Smooth muscle cell (in vitro differentiated cells): ENCODE measurements around the gene MYO5B. TPM values are rescaled to one million over a fixed set of nuclear protein-coding genes. Genes with fewer than 3 reads are reported as not detected.

ENCODE experiments used
- DNase-seq: peaks from one replicate; lab custom pipeline; 2025; ENCODE audit not compliant: unreplicated experiment; lab: John Stamatoyannopoulos, UW
- H2AFZ ChIP-seq: fragments of 200-600 bp; sonication (generic); 2 replicates; pipeline ENCODE4 v1.6.0; 2016; ENCODE audit warnings: antibody characterized with exemption, low read depth, mild to moderate bottlenecking
- H3F3A ChIP-seq: fragments of 200-600 bp; sonication (generic); 2 replicates; pipeline ENCODE4 v1.6.0; 2017; ENCODE audit warnings: antibody characterized with exemption, low read depth
- H3K27ac ChIP-seq: fragments of 200-600 bp; sonication (generic); 2 replicates; pipeline ENCODE4 v1.5.1; 2016; ENCODE audit warnings: low read depth, mild to moderate bottlenecking
- H3K27me3 ChIP-seq: fragments of 200-600 bp; sonication (generic); 2 replicates; pipeline ENCODE4 v1.6.1; 2016; ENCODE audit warnings: low read depth, mild to moderate bottlenecking
- H3K36me3 ChIP-seq: fragments of 200-600 bp; sonication (generic); 2 replicates; pipeline ENCODE4 v1.5.1; 2016; ENCODE audit warnings: low read depth
- H3K4me1 ChIP-seq: fragments of 200-600 bp; sonication (generic); 2 replicates; pipeline ENCODE4 v1.5.1; 2016; ENCODE audit warnings: low read depth
- H3K4me2 ChIP-seq: fragments of 200-600 bp; sonication (generic); 2 replicates; pipeline ENCODE4 v1.6.0; 2016; ENCODE audit warnings: mild to moderate bottlenecking
- H3K4me3 ChIP-seq: fragments of 200-600 bp; sonication (generic); 2 replicates; pipeline ENCODE4 v1.5.1; 2016; ENCODE audit warnings: mild to moderate bottlenecking
- H3K79me2 ChIP-seq: fragments of 200-600 bp; sonication (generic); 2 replicates; pipeline ENCODE4 v1.6.0; 2016; ENCODE audit warnings: low read depth, mild to moderate bottlenecking
- H3K9ac ChIP-seq: fragments of 200-600 bp; sonication (generic); 2 replicates; pipeline ENCODE4 v1.6.0; 2016; ENCODE audit warnings: low read depth
- H3K9me3 ChIP-seq: fragments of 200-600 bp; sonication (generic); replicated peaks from 2 replicates; pipeline ENCODE4 v1.5.1; 2016; ENCODE audit warnings: low read depth
- H4K20me1 ChIP-seq: fragments of 200-600 bp; sonication (generic); 2 replicates; pipeline ENCODE4 v1.6.0; 2016; ENCODE audit warnings: low read depth
- CTCF ChIP-seq: fragments of 200-600 bp; sonication (generic); IDR thresholded peaks from 2 replicates; pipeline ENCODE4 v1.5.1; 2017; ENCODE audit warnings: borderline replicate concordance, mild to moderate bottlenecking, antibody characterized with exemption; ENCODE audit not compliant: insufficient read depth, poor library complexity, severe bottlenecking
- WGBS: methylation state at CpG from one replicate; pipeline ENCODE4 v1.1.7; 2016; ENCODE audit warnings: low lambda C conversion rate; 5-methylcytosine and 5-hydroxymethylcytosine counted together
- polyA plus RNA-seq: library from polyadenylated mRNA; unstranded; fragments of >200 nt; fragmentation: Nextera tagmentation; extraction: Ambion mirVana; gene quantifications from 2 replicates; pipeline ENCODE4 v1.2.1, GENCODE V29; 2016
- total RNA-seq: library from RNA; depleted of rRNA; stranded (reverse); fragments of >200 nt; gene quantifications from 2 replicates; pipeline ENCODE4 v1.2.3, GENCODE V29; 2014

Gene MYO5B
- total and polyA plus RNA-seq, 2 experiments from 2014 or later = 1.7 to 25.3 TPM

- DNase-seq = no peak
- H4K20me1 ChIP-seq = no peaks in the 10 kb centered on the region
- H3K27me3 ChIP-seq = no peaks in the 10 kb centered on the region
- no peaks in the 10 kb centered on the region for H3K79me2 ChIP-seq
- peaks cover 9% of the 10 kb centered on the region for H3K4me1 ChIP-seq
- 83% methylated on average over 7 of the region's 7 CpGs for WGBS
- H3K27ac ChIP-seq = no peak overlapping the region
- H3F3A ChIP-seq = no peaks in the 10 kb centered on the region
- no peak overlapping the region for H3K4me3 ChIP-seq
- no peak overlapping the region for H3K4me2 ChIP-seq
- no peak for TF ChIP-seq CTCF
- no peaks in the 10 kb centered on the region for H3K9me3 ChIP-seq
- no peak overlapping the region for H3K9ac ChIP-seq
- H3K36me3 ChIP-seq = no peaks in the 10 kb centered on the region
- H2AFZ ChIP-seq = no peak overlapping the region
Observed at GRCh38 chr18:49853011-49853410, 341.9 kb downstream of the MYO5B start.

GRCh38 chr18:49851624-49852023, 343.3 kb downstream of the MYO5B start:
- Histone ChIP-seq H3K9ac (no peak overlapping the region), H3K79me2 (no peaks in the 10 kb centered on the region), H3K36me3 (no peaks in the 10 kb centered on the region), H3K9me3 (no peaks in the 10 kb centered on the region), H3K27ac (no peak overlapping the region), H3K27me3 (no peaks in the 10 kb centered on the region), H3K4me3 (no peak overlapping the region), H3F3A (no peaks in the 10 kb centered on the region), H4K20me1 (no peaks in the 10 kb centered on the region), H3K4me2 (no peak overlapping the region), H2AFZ (no peak overlapping the region), H3K4me1 (peaks cover 9% of the 10 kb centered on the region)
- DNase-seq = no peak
- WGBS = 88% methylated on average over 4 of the region's 4 CpGs
- TF ChIP-seq CTCF = no peak

GRCh38 chr18:49850636-49851035, 344.3 kb downstream of the MYO5B start:
- Histone ChIP-seq H3K27ac (no peak overlapping the region), H3K36me3 (no peaks in the 10 kb centered on the region), H3K27me3 (no peaks in the 10 kb centered on the region), H3K4me3 (no peak overlapping the region), H3K4me1 (peaks cover 15% of the 10 kb centered on the region), H4K20me1 (no peaks in the 10 kb centered on the region), H3F3A (no peaks in the 10 kb centered on the region), H3K9me3 (no peaks in the 10 kb centered on the region), H3K4me2 (no peak overlapping the region), H2AFZ (no peak overlapping the region), H3K79me2 (no peaks in the 10 kb centered on the region), H3K9ac (no peak overlapping the region)
- WGBS = 97% methylated on average over 8 of the region's 8 CpGs
- no peak for DNase-seq
- no peak for TF ChIP-seq CTCF
